Measurements from ENCODE around the gene CTSD. TPM values are rescaled to one million over a fixed set of nuclear protein-coding genes. Genes with fewer than 3 reads are reported as not detected.

The CTSD gene
- total RNA-seq, 1 experiment from 2014 or later: 158 TPM

DNA sequence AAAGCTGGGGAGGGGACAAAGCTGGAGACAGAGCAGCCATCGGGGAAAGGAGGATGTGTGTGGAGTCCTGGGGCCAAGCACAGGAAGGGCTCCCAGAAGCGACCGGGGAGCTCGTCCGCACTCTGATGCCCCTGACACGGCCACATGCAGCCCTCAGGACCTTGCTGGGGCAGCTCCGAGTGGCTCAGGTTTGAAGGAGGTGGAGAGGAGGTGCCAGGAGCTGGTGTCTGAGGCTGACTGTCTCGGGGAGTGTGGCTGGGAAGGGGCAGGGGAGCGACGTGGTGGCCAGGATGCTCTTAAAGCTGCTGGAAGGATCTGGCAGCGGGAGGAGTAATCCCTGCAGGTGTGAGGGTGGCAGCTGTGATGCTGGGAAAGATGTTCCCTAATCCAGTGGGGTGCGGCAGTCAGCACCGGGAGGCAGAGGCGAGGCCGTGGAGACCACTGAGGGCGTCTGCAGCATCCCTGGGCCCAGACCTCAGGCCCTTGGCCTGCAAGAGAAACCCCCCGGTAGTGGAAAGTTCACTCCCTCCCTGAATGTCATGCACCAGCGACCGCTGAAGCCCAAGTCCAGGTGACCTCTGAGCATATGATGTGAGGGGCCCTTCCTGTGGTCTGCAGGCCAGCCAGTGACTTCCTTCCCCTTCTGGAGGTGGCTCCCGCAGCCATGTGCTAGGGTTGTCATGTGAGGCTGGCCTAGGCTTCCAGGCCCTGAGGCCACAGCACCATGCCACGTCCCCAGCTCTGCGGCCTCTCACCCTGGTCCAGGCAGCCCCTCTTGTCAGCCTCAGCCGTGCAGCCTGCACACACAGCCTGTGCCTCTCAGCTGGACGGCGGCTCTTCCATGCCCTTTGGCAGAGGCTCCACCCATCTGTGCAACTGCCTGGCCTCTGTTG is 17.2 kb upstream of the CTSD start:
- no peaks in the 10 kb centered on the region for H4K20me1 ChIP-seq (ENCODE audit: control insufficient read depth, insufficient read depth, insufficient read length)
- no peak overlapping the region for H3T11ph ChIP-seq (ENCODE audit: low read length)
- H2AK5ac ChIP-seq (ENCODE audit: insufficient read length, low read length): no peak overlapping the region
- H3K56ac ChIP-seq (ENCODE audit: insufficient read length, low read depth, low read length): no peak overlapping the region
- H2BK20ac ChIP-seq (ENCODE audit: low read depth, low read length, poor library complexity, severe bottlenecking): no peak overlapping the region
- no peak overlapping the region for H4K8ac ChIP-seq (replicated peaks; ENCODE audit: insufficient read length, low read depth, low read length)
- H3K27me3 Mint-ChIP-seq (ENCODE audit: low read depth): peaks cover 43% of the 10 kb centered on the region
- H3K23ac ChIP-seq (ENCODE audit: insufficient read length, low read depth, low read length): no peak overlapping the region
- no peaks in the 10 kb centered on the region for H3K79me2 ChIP-seq (ENCODE audit: insufficient read depth, low read length)
- no peak overlapping the region for H2BK12ac ChIP-seq (ENCODE audit: insufficient read length, low read depth, low read length)
- H4K91ac ChIP-seq (ENCODE audit: insufficient read length, low read depth, low read length): no peak overlapping the region
- H3K9me3 Mint-ChIP-seq: peaks cover 4 to 7% of the 10 kb centered on the region in 2 experiments; a peak in 2 of 5 replicates
- no CpG with 5 or more reads among the region's 25 CpGs for WGBS (ENCODE audit: extremely low coverage, insufficient read length, low lambda C conversion rate)
- H3K9ac ChIP-seq (ENCODE audit: extremely low read depth, insufficient read length, low read length): no peak overlapping the region
- H3K27ac ChIP-seq (ENCODE audit: insufficient read length, low read depth, low read length): no peak overlapping the region
- H3K4ac ChIP-seq (ENCODE audit: low read depth, low read length): no peak overlapping the region
- TF ChIP-seq, protein P1, sequence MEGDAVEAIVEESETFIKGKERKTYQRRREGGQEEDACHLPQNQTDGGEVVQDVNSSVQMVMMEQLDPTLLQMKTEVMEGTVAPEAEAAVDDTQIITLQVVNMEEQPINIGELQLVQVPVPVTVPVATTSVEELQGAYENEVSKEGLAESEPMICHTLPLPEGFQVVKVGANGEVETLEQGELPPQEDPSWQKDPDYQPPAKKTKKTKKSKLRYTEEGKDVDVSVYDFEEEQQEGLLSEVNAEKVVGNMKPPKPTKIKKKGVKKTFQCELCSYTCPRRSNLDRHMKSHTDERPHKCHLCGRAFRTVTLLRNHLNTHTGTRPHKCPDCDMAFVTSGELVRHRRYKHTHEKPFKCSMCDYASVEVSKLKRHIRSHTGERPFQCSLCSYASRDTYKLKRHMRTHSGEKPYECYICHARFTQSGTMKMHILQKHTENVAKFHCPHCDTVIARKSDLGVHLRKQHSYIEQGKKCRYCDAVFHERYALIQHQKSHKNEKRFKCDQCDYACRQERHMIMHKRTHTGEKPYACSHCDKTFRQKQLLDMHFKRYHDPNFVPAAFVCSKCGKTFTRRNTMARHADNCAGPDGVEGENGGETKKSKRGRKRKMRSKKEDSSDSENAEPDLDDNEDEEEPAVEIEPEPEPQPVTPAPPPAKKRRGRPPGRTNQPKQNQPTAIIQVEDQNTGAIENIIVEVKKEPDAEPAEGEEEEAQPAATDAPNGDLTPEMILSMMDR (conservative IDR thresholded peaks at IDR 0.05): no peak
- H2BK5ac ChIP-seq (ENCODE audit: insufficient read length, low read length): no peak overlapping the region
- peak overlapping the region; percentile 24 to 84 (median 34); a peak in 3 of 7 replicates for H3K27ac Mint-ChIP-seq
- no peak overlapping the region for H2AFZ ChIP-seq (ENCODE audit: low read length)
- no peaks in the 10 kb centered on the region for H3K4me1 ChIP-seq (ENCODE audit: insufficient read depth, low read length)
- no peak overlapping the region for H3K4me3 Mint-ChIP-seq
- H3K79me1 ChIP-seq (ENCODE audit: insufficient read depth, low read depth, low read length, poor library complexity, severe bottlenecking): no peaks in the 10 kb centered on the region
- H3K4me2 ChIP-seq (ENCODE audit: insufficient read depth, insufficient read length, low read length): no peak overlapping the region
- no peaks in the 10 kb centered on the region for H3K9me3 ChIP-seq (ENCODE audit: control insufficient read depth, low read depth, low read length)
- no peaks in the 10 kb centered on the region for H3K23me2 ChIP-seq (ENCODE audit: insufficient read length, low read depth, low read length, poor library complexity, severe bottlenecking)
- DNase-seq: peak; percentile 21
- no peak overlapping the region for H3K18ac ChIP-seq (ENCODE audit: insufficient read length, low read depth, low read length)
- no peak overlapping the region for H4K5ac ChIP-seq (ENCODE audit: insufficient read length, low read depth, low read length)
- no peak overlapping the region; the same call in 1 of the 2 replicates for H3K14ac ChIP-seq (ENCODE audit: insufficient read depth, low read length)
- H3K4me1 Mint-ChIP-seq: peaks cover 19 to 32% of the 10 kb centered on the region in 2 experiments
- no peak overlapping the region for H2BK15ac ChIP-seq (ENCODE audit: low read depth, low read length)
- H3K36me3 Mint-ChIP-seq (ENCODE audit: insufficient read depth in 1 of 3, low read depth in 3 of 3): 0 out of 7 replicates have a peak, but pooled peaks cover 0 to 3% (median 0%) of the 10 kb centered on the region in 3 experiments
- H2BK120ac ChIP-seq (ENCODE audit: low read depth, low read length, poor library complexity, severe bottlenecking): no peak overlapping the region
- no peaks in the 10 kb centered on the region for H3K27me3 ChIP-seq (ENCODE audit: insufficient read depth, low read length)
